NB4 (cell line): Measurements from ENCODE around the gene MEGF6.
A peak's percentile ranks its signal among the peaks of the same experiment; 100 is the strongest.

ENCODE experiments used
- DNase-seq: peaks from one replicate; pipeline ENCODE4 v3.0.0; 2010; ENCODE audit warnings: low read depth
- H3K4me3 ChIP-seq: one replicate; pipeline ENCODE4 v1.5.1; 2011; ENCODE audit warnings: mild to moderate bottlenecking, low read depth, low read length, moderate library complexity
- MYC ChIP-seq: IDR thresholded peaks from 2 replicates; pipeline ENCODE4 v1.6.1; 2011; ENCODE audit warnings: low read depth, low read length
- POLR2A ChIP-seq: IDR thresholded peaks from 2 replicates; pipeline ENCODE4 v1.6.1; 2011; ENCODE audit warnings: mild to moderate bottlenecking; ENCODE audit not compliant: insufficient read length; ENCODE audit errors: extremely low read depth
- TF ChIP-seq, protein P1 (sequence below): IDR thresholded peaks from 2 replicates; pipeline ENCODE4 v1.6.1; 2011; ENCODE audit warnings: low read depth, low read length
- TF ChIP-seq, protein P2 (sequence below): IDR thresholded peaks from one replicate; pipeline ENCODE4 v1.5.1; 2012; ENCODE audit warnings: low read depth, low read length

MEGF6 gene

DNA sequence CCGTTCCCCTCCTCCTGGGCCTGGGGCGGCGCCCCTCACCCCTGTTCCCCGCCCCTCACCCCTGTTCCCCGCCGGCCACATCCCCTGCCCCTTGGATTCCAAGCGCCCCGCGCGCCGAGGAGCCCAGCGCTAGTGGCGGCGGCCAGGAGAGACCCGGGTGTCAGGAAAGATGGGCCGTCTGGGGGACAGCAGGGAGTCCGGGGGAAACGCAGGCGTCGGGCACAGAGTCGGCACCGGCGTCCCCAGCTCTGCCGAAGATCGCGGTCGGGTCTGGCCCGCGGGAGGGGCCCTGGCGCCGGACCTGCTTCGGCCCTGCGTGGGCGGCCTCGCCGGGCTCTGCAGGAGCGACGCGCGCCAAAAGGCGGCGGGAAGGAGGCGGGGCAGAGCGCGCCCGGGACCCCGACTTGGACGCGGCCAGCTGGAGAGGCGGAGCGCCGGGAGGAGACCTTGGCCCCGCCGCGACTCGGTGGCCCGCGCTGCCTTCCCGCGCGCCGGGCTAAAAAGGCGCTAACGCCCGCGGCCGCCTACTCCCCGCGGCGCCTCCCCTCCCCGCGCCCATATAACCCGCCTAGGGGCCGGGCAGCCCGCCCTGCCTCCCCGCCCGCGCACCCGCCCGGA is 40.7 kb upstream of the MEGF6 start, which contains the start of gene TP73:
TP73 (plus strand) TSS at position 587 of the 618 bp plus-strand sequence. CDS start 29,850 bp downstream, outside the sequence.
- peak; percentile 61 for DNase-seq
- TF ChIP-seq, protein P1, sequence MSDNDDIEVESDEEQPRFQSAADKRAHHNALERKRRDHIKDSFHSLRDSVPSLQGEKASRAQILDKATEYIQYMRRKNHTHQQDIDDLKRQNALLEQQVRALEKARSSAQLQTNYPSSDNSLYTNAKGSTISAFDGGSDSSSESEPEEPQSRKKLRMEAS, result no peak
- TF ChIP-seq POLR2A (no peak), MYC (no peak)
- TF ChIP-seq, protein P2, sequence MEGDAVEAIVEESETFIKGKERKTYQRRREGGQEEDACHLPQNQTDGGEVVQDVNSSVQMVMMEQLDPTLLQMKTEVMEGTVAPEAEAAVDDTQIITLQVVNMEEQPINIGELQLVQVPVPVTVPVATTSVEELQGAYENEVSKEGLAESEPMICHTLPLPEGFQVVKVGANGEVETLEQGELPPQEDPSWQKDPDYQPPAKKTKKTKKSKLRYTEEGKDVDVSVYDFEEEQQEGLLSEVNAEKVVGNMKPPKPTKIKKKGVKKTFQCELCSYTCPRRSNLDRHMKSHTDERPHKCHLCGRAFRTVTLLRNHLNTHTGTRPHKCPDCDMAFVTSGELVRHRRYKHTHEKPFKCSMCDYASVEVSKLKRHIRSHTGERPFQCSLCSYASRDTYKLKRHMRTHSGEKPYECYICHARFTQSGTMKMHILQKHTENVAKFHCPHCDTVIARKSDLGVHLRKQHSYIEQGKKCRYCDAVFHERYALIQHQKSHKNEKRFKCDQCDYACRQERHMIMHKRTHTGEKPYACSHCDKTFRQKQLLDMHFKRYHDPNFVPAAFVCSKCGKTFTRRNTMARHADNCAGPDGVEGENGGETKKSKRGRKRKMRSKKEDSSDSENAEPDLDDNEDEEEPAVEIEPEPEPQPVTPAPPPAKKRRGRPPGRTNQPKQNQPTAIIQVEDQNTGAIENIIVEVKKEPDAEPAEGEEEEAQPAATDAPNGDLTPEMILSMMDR, result no peak
- no peak within 1 kb of the TSS for H3K4me3 ChIP-seq

DNA sequence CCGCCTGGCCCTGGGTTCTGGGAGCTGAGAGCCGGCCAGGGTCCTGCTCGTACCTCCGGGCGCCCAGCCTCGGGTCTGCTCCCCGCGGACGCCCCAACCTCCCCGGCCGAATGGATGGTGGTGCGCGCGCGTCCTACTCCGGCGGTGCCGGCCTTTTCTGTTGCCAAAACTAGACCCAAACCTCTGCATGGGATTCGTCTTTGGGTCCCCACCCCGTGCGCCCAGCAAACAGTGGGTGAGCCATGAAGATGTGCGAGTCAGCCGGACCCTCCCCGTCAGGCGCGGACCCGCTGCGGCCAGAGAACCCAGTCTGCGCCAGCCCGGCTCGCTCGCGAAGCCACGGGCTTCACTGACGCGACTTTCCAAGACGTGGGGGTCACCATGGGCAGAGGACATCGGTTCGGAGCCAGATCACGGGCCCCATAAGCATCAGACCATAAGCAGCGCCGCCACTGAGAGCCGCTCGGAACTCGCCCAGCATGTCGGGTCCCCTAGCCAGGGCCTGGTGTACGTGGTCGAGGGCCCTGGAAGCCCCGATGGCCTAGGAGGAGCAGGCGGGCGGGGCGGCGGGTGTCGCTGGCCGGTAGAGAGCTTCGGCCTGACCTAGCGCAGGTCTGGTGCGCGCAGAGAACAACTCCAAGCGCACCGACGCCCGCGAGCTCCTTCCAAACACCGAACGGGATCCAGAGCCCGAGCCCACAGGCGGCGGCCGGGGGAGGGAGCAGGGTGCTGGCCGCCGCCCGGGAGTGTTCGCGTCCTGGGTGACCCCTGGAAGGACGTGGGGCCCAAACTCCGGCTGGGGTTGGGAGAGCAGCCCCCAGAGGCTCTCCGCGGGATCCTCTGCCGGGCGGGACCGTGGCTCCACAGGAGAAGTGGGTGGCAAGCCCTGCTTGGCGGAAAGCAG is 40.0 kb upstream of the MEGF6 start:
- no peak for DNase-seq
- H3K4me3 ChIP-seq, result no peak overlapping the region

DNA sequence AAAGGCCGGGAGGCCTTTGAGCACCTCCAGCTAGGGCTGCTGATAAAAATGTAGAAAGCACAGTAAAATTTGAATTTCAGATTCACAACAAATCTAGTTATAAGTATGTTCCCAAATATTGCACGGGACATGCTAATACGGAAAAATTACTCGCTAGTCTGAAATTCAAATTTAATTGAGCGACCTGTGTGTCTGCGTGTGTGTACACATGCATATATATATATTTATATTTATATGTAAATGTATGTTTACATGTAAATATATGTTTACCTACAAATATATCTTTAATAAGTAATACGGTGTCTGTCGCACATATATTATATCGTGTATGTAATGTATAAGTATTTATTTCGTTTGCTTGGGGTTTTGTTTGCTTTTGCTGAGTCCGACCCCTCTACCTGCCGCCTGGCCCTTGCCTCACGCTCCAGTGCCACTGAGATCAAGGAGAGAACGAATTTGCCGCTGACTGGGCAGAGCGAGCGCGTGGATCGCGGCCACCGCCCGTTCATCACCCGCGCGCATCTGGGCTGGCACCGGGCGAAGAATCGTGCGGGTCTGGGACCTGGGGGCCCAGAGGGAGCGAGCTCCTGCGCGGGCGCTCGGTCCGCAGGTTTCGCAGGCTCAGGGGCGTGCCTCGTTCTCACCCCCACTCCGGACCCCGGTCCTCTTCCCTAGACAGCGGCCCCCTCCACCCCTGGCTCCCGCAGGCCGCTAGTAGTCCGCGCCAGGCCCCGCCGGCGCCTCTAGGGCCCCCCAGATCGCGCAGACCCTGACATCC is 39.1 kb upstream of the MEGF6 start:
- DNase-seq, result no peak
- no peak overlapping the region for H3K4me3 ChIP-seq
- TF ChIP-seq, protein P2, result no peak
- no peak for TF ChIP-seq MYC
- TF ChIP-seq, protein P1, result no peak
- TF ChIP-seq POLR2A, result no peak

More for the DNA sequence above, 40.0 kb upstream of the MEGF6 start:
- TF ChIP-seq, protein P1, result no peak
- TF ChIP-seq POLR2A (no peak), MYC (no peak)
- TF ChIP-seq, protein P2, result no peak

DNA sequence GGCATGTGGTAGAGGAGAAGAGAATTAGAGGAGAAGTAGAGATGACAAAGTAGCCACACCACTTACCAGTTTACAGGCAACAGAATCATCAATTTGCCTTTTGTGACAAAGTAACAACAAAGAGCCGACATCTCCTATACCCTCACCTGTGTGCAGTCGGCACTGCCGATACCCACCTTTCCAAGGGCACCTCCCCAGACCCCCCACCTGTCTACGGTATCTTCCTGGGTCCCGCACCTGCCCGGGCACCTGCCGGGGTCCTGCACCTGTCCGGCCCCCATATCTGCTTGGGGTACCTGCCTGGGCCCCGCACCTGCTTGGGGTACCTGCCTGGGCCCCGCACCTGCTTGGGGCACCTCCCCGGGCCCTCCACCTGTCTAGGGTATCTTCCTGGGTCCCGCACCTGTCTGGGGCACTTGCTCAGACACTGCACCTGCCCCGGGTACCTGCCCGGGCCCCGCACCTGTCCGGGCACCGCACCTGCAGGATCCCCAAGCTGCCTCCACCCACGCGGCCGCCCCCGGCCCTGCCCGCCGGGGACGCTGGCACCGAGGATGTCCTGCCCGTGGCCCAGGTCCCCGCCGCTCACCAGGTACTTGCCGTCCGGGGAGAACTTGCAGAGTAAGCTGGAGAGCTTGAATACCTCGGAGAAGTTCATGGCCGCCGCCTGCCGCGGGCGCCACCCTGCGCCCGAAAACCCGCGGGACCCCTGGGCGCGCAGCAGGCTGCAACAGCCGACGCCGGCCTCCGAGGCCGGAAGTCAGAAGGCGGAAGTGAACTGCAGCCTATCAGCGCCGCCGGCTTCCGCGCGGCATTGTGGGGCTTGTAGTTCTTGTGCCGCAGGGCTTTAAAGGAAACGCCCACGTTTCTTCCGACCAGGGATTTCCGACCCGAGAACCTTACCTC is 38.3 kb upstream of the MEGF6 start, which contains the start of gene WRAP73:
WRAP73 (minus strand) TSS at position 762 of the 906 bp plus-strand sequence; CDS start at position 658, 104 bp downstream.
- peak; percentile 77 for TF ChIP-seq POLR2A
- TF ChIP-seq, protein P1, result 0 out of 2 replicates have a peak, but pooled peaks have one; percentile 28
- no peak for TF ChIP-seq MYC
- TF ChIP-seq, protein P2, result peak; percentile 31
- peak; percentile 93 for DNase-seq
- H3K4me3 ChIP-seq, result peak within 1 kb of the TSS; percentile 70
